NCI-H128 (cell line): ENCODE results near the gene NDUFA13.

Experiments
- DNase-seq: peaks from one replicate; lab custom pipeline; 2025; ENCODE audit not compliant: unreplicated experiment; lab: John Stamatoyannopoulos, UW

NDUFA13 gene

GRCh38 chr19:19531951-19532805, 16.2 kb downstream of the NDUFA13 start:
- DNase-seq, result peak; percentile 32

GRCh38 chr19:19532806-19533701, 17.0 kb downstream of the NDUFA13 start:
- no peak for DNase-seq

- no peak for DNase-seq
Measured at GRCh38 chr19:19533841-19534240, 17.8 kb downstream of the NDUFA13 start.

- DNase-seq, result no peak
Measured at GRCh38 chr19:19534556-19535265, 18.7 kb downstream of the NDUFA13 start.

- DNase-seq, result no peak
Measured at GRCh38 chr19:19535311-19536191, 19.5 kb downstream of the NDUFA13 start.

DNA sequence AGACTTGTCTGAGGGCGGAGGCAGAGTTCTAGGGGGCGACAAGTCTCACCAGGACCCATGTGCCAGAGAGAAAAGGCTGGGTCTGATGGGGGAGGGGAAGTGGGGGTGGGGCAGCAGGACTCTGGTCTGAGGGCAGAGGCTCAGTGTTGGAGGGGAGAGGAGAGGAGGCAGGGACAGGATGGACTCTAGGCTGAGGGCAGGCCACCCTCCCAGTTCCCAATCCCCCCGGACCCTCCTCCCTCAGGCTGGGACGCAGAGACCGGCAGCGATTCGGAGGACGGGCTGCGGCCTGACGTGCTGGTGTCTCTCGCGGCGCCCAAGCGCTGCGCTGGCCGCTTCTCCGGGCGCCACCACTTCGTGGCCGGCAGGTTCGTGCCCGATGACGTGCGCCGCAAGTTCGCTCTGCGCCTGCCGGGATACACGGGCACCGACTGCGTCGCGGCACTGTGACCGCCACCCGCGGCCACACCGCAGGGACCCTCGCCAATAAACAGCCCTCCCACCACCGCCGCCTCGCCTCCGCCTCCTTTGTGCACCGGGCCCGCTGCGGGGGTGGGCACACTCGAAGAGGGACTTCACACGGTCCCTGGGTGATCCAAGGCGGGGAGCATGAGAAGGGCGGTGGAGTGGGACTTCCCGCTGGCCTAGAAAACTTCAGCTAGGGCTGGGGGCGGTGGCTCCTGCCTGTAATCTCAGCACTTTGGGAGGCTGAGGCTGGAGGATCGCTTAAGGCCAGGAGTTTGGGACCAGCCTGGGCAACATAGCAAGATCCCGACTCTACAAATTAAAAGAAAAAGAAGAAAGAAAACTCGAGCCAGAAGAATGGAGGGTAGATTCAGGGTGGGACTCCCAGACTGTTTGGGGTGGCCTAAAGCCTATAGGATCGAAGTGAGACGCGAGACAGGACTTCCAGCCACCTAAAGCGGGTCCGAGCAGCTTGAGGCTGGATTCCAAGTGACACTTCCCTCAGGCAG, 21.3 kb downstream of the NDUFA13 start:
- DNase-seq, result no peak

DNA sequence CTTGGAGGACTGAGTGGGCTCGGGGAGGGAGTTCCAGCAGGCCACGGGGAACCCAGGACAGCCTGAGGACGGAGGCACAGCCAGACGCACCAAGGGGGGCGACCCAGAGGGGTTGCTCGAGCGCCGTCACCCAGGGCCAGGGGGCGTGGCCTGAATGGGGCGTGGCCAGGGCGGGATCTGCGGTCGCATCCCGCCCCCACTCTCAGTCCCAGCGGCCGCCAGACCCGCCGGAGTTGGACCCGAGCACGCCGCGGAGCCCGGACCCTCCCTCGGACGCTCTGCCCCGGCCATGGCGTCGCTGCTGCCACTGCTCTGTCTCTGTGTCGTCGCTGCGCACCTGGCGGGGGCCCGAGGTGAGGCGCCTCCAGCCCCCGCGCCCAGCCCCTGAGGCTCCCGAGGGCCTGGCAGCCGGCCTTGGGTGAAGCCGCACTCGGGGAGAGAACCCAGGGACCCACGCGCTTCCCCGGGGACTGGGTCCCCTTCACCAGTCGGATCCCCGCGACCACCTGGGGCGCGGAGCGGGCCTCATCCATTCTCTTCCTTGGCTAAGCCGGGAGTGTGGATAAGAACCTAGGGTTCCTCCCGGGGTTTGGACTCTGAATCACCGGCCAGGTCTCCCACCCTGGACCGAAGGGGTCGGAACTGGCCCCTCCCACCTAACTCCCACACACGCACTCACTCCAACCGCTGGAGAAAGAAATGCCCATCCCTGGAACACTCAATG, 22.2 kb downstream of the NDUFA13 start, which contains the start of gene CILP2:
CILP2 (plus strand) TSS at position 205 of the 724 bp plus-strand sequence; CDS start at position 290, 85 bp downstream.
- DNase-seq, result peak; percentile 30

DNA sequence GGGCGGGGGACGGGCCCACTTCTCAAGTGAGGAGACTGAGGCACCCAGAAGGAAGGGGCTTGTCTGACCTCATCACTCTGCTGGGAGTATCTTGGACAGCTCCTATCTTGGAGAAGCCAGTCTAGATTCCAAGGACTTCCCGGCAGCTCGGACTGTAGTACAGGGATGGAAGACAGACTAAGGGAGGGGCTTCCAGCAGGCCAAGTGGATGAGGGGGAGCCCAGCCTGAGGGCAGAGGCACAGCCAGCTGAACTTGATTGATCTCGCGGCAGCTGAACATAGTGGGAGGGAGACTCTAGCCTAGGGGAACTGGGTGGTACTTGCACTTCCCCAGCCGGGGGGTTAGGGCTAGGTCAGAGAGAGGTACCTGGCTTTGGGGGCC, 22.8 kb downstream of the NDUFA13 start:
- no peak for DNase-seq

- DNase-seq, result no peak
Measured at GRCh38 chr19:19539698-19540063, 23.7 kb downstream of the NDUFA13 start.

- no peak for DNase-seq
Measured at GRCh38 chr19:19540064-19540714, 24.2 kb downstream of the NDUFA13 start.

GRCh38 chr19:19540715-19541515, 24.9 kb downstream of the NDUFA13 start:
- DNase-seq, result no peak

DNA sequence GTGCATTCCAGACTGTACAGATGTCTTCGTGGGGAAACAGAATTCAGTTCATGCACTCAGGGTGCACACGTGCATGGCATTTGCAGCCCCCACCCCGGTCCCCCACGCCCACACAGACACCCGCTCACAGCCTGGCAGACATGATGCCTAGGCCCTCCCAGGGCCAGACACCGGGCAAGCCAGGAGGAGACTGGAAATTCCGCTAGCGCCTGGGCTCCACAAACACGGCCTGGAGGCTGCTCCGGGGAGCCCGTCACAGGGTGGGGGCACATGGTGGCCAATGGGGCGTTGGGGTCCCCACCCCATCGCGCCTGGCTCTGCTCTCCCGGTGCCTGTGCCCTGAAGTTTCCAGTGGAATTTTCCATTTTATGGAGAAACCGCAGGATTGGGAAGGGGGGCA, 25.6 kb downstream of the NDUFA13 start:
- no peak for DNase-seq

GRCh38 chr19:19542507-19542906, 26.5 kb downstream of the NDUFA13 start:
- DNase-seq, result no peak

DNA sequence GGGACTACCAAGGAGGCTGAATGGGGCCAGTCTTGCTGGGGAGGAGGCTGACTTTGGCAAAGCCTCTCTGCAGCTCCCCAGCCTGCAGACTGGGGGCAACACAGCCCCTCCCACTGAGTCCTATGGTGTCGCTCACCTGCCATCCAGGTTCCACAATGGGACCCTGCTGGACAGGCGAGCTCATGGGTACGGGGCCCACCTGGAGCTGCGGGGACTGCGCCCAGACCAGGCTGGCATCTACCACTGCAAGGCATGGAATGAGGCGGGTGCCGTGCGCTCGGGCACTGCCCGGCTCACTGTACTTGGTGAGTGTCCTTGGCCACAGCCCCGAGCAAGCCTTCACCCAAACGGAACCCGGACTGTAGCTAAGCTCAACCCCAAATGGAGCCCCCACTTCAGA, 27.1 kb downstream of the NDUFA13 start:
- DNase-seq, result no peak

- no peak for DNase-seq
Measured at GRCh38 chr19:19543640-19544039, 27.6 kb downstream of the NDUFA13 start.

GRCh38 chr19:19544257-19544953, 28.4 kb downstream of the NDUFA13 start:
- no peak for DNase-seq
